Immature natural killer cell (primary cell): ENCODE measurements around the gene ZNF343. TPM values are rescaled to one million over a fixed set of nuclear protein-coding genes. Genes with fewer than 3 reads are reported as not detected.

Experiments used
- DNase-seq, 3 donors: peaks; one replicate each; pipeline ENCODE4 v3.0.0; 2022; ENCODE audit warnings: mixed read lengths in 1 of 3
- H3K27ac Mint-ChIP-seq, 6 donors: one replicate each; pipeline ENCODE4 v1.8.0; 2020; ENCODE audit warnings: mixed read lengths in 6 of 6, mild to moderate bottlenecking in 5 of 6, inconsistent platforms in 4 of 6, moderate library complexity in 3 of 6
- H3K27me3 Mint-ChIP-seq, 3 donors: one replicate each; pipeline ENCODE4 v1.8.0; 2020 to 2021; ENCODE audit warnings: low read depth in 3 of 3, mild to moderate bottlenecking in 3 of 3, mixed read lengths in 3 of 3, moderate library complexity in 3 of 3, inconsistent platforms in 1 of 3
- H3K36me3 Mint-ChIP-seq, 3 donors: one replicate each; pipeline ENCODE4 v1.8.0; 2020; ENCODE audit warnings: mixed read lengths in 3 of 3, inconsistent platforms in 2 of 3, mild to moderate bottlenecking in 2 of 3
- H3K4me1 Mint-ChIP-seq, 2 donors: one replicate each; pipeline ENCODE4 v1.8.0; 2020; ENCODE audit warnings: inconsistent platforms in 2 of 2, mild to moderate bottlenecking in 2 of 2, mixed read lengths in 2 of 2, moderate library complexity in 1 of 2
- H3K4me3 Mint-ChIP-seq, 5 donors: one replicate each; pipeline ENCODE4 v1.8.0; 2020; ENCODE audit warnings: mild to moderate bottlenecking in 5 of 5, mixed read lengths in 5 of 5, inconsistent platforms in 3 of 5, moderate library complexity in 3 of 5
- H3K9me3 Mint-ChIP-seq, 6 donors: one replicate each; pipeline ENCODE4 v1.8.0; 2020; ENCODE audit warnings: mild to moderate bottlenecking in 6 of 6, mixed read lengths in 6 of 6, inconsistent platforms in 4 of 6, moderate library complexity in 3 of 6
- polyA plus RNA-seq, 3 donors: library from polyadenylated mRNA; unstranded; fragments of 300-500 nt; fragmentation: Illumina TruSeq; gene quantifications; one replicate each; pipeline ENCODE4 v1.2.3, GENCODE V29; 2021

The ZNF343 gene
- polyA plus RNA-seq, 3 donors from 2014 or later = 2.7 to 5.1 TPM; not detected in 1

DNA sequence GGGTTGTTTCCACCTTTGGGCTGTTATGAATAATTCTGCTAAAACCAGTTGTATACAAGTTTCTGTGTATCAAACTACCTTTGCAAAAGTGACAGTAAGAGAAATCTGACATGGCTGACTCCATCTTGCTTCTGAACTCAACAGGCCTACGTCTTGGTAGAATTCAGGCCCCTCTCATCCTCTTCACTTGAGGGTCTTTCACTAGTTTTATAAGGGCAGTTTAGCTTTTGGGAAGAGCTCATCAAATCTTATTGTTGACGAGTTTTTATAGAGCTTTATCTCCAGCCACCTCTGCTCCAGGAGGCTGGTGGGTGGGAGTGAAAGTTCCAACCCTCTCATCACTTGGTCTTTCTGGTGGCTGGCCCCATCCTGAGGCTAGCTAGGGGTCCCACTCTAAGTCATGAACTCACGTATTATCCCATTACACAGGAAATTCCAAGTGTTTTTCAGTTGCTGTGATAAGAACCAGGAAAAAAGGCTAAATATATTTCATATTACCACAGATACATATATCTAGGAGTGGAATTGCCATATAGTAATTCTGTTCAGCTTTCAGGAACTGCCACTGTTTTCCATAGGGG is 49.7 kb downstream of the ZNF343 start:
- Mint-ChIP-seq H3K27ac (no peak overlapping the region), H3K4me3 (no peak overlapping the region), H3K27me3 (no peaks in the 10 kb centered on the region), H3K9me3 (no peaks in the 10 kb centered on the region), H3K4me1 (peaks cover 0 to 6% of the 10 kb centered on the region in 2 donors), H3K36me3 (peaks cover 16 to 46% (median 36%) of the 10 kb centered on the region in 3 donors)
- no peak for DNase-seq

DNA sequence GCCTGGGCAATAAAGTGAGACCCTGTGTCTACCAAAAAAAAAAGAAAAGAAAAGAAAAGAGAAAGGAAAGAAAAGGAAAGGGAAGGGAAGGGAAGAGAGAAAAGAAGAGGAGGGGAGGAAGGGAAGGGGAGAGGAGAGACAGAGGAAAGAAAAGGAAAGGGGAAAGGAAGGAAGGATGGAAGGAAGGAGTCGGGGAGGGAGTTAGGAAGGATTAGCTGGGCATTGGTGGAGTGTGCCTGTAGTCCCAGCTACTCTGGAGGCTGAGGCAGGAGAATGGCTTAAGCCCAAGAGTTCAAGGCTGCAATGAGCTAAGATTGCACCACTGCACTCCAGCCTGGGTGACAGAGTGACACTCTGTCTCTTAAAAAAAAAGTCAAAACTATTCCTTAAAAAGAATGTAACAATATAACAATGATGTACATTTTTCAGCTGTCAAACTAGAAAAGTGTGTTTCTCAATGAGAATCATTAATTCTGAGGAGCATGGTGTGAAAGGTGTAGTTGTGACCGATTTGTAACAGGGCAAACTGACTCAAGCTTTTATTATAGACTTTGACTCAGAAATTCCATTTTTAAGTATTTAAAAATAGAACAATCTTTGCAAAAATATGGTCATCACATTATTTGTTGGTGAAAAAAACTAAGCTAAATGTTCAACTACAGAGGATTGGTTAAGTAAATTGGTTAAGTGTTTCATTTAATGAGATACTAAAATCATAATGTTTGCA is 52.8 kb downstream of the ZNF343 start:
- Mint-ChIP-seq H3K27ac (peak overlapping the region in 1 of 6 donors; percentile 49), H3K4me1 (peaks cover 0 to 6% of the 10 kb centered on the region in 2 donors), H3K4me3 (no peak overlapping the region), H3K36me3 (peaks cover 8 to 23% (median 19%) of the 10 kb centered on the region in 3 donors), H3K9me3 (no peaks in the 10 kb centered on the region), H3K27me3 (no peaks in the 10 kb centered on the region)
- no peak for DNase-seq

DNA sequence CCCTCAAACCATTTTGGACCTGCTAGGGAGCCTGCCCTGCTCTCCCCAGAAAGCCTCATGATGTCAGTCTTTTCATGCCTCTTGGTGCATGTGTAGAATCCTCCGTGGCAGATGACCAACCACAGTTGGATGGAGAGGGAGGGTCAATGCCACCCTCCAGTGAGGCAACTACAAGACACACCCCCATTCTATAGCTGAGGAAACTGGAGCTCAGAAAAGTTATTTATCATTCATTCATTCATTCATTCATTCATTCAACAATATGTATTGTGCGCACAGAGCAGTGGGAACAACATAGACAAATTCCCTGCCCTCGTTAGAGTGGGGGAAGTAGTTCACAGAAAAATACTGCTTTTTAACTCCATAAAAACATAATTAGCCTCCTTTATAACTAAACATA is 54.9 kb downstream of the ZNF343 start:
- no peak overlapping the region for H3K27ac Mint-ChIP-seq
- H3K27me3 Mint-ChIP-seq = no peaks in the 10 kb centered on the region
- no peak for DNase-seq
- H3K4me1 Mint-ChIP-seq = peaks cover 7 to 22% of the 10 kb centered on the region in 2 donors
- H3K36me3 Mint-ChIP-seq = peaks cover 0 to 6% (median 2%) of the 10 kb centered on the region in 3 donors
- no peak overlapping the region for H3K4me3 Mint-ChIP-seq
- H3K9me3 Mint-ChIP-seq = no peaks in the 10 kb centered on the region

DNA sequence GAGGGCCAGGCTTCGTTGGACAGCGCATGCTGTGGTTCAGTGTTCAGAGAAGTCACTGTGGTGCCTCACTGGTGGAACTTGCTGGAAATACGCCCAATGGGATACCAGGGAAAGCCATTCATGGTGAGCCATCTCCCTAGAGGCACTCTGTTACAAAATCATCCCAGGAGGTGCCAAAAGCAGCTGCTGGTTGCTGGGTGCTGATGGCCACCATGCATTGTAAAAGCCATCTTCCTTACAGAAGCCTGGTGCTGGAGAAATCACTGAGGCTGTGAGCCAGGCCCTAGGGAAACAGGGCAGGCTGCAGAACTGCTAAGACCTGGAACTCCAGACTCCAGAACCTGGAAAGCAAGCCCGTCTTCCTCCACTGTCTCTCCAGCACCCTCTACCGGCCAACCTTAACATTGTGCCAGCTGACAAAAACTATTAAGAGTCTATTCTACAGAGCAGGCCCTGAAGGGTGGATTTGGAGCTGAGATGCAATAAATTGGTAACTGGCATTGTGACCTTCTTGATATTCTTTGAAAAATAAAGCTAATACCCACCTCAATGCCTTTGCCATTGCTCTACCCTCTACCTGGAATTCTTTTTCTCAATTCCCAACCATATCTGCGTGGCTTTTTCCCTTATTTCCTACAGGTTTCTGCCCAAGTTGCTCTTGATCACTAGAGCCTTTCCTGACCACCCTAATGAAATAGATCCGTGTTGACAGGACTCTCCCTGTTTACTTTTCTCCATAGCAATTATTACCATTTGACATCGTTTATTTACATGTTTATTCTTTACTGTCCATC is 56.6 kb downstream of the ZNF343 start:
- H3K9me3 Mint-ChIP-seq = no peaks in the 10 kb centered on the region
- no peaks in the 10 kb centered on the region for H3K27me3 Mint-ChIP-seq
- peak; percentile 31 to 50 (median 35) for DNase-seq
- no peak overlapping the region for H3K4me3 Mint-ChIP-seq
- peaks cover 0 to 3% (median 0%) of the 10 kb centered on the region in 3 donors for H3K36me3 Mint-ChIP-seq
- H3K27ac Mint-ChIP-seq = no peak overlapping the region
- H3K4me1 Mint-ChIP-seq = peaks cover 9 to 30% of the 10 kb centered on the region in 2 donors

DNA sequence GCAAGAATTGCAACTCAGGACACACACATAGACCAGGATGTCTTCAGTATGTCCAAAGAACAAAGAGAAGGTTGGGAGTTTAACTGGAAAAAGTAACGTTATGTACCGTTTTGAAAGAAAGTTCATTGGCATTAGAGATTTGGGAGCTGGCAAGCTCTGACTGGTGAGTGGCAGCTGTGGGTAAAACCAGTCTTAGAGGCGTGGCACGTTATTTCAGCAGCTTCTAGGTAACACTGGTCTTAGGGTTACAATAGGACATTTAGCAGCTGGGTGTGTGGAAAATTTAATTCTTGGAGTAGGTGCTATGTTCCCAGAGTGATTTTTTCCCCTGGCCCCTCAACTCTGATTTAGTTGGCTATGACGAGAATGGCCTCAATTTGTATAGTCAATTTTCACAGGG is 57.3 kb downstream of the ZNF343 start:
- H3K9me3 Mint-ChIP-seq = peaks cover 0 to 3% (median 0%) of the 10 kb centered on the region in 6 donors
- H3K27me3 Mint-ChIP-seq = no peaks in the 10 kb centered on the region
- no peak overlapping the region for H3K27ac Mint-ChIP-seq
- no peak for DNase-seq
- no peak overlapping the region for H3K4me3 Mint-ChIP-seq
- H3K4me1 Mint-ChIP-seq = peaks cover 9 to 30% of the 10 kb centered on the region in 2 donors
- H3K36me3 Mint-ChIP-seq = peaks cover 0 to 6% (median 0%) of the 10 kb centered on the region in 3 donors

DNA sequence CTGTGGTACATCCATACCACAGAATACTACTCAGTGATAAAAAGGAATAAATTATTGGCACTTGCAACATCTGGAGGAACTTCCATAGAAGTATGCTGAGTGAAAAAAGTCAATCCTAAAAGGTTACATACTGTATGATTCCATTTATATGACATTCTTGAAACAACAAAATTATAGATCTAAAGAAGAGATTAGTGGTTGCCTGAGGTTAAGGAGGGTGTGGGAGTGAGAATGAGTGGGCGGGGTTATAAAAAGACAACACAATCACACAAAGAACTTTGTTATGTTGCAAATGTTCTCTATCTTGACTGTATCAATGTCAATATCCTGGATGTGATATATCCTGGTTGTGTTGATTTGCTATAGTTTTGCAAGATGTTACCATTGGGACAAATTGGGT is 59.3 kb downstream of the ZNF343 start:
- peaks cover 0 to 3% (median 0%) of the 10 kb centered on the region in 6 donors for H3K9me3 Mint-ChIP-seq
- H3K4me1 Mint-ChIP-seq = peaks cover 9 to 24% of the 10 kb centered on the region in 2 donors
- no peak for DNase-seq
- H3K4me3 Mint-ChIP-seq = peak overlapping the region in 2 of 5 donors; percentile 21 to 42
- H3K36me3 Mint-ChIP-seq = peaks cover 0 to 10% (median 3%) of the 10 kb centered on the region in 3 donors
- peaks cover 0 to 3% (median 0%) of the 10 kb centered on the region in 3 donors for H3K27me3 Mint-ChIP-seq
- H3K27ac Mint-ChIP-seq = no peak overlapping the region

DNA sequence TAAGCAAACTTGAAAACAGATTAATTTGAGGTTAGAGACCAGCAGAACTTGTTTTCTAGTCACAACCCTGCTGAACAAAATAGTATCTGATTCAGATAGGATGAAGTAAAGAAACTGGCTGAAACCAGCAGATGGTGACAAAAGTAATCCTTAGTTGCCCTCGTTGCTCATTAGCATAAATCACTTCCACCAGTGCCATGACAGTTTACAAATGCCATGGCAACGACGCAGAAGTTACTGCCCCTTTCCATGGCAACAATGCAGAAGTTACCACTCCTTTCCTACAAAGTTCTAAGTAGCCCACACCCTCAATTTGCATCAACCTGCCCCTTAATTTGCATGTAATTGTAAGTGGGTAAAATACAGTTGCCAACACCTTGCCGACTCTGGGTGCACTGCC is 61.9 kb downstream of the ZNF343 start:
- Mint-ChIP-seq H3K4me1 (peaks cover 9 to 24% of the 10 kb centered on the region in 2 donors), H3K4me3 (no peak overlapping the region), H3K9me3 (peaks cover 0 to 3% (median 0%) of the 10 kb centered on the region in 6 donors), H3K27ac (no peak overlapping the region), H3K27me3 (peaks cover 2 to 4% (median 3%) of the 10 kb centered on the region in 3 donors), H3K36me3 (peaks cover 0 to 10% (median 3%) of the 10 kb centered on the region in 3 donors)
- DNase-seq = no peak

Other genes with a start within 250 kb of the ZNF343 start
- not detected for gene TGM3, start 212.9 kb downstream of the ZNF343 start, polyA plus RNA-seq
- not detected for gene TGM6, start 128.0 kb downstream of the ZNF343 start, polyA plus RNA-seq
- 100 to 1,000 TPM; 351 to 390 (median 365) TPM for gene SNRPB, start 38.1 kb downstream of the ZNF343 start, polyA plus RNA-seq
- under 1 TPM in 1 of 3 donors, not detected in 2; 0.22 TPM for gene TMC2, start 27.7 kb upstream of the ZNF343 start, polyA plus RNA-seq
- gene NOP56, start 143.7 kb upstream of the ZNF343 start, polyA plus RNA-seq = 10 to 100 TPM; 69.5 to 94.8 (median 71.2) TPM
- 100 to 1,000 TPM; 110 to 185 (median 133) TPM for gene IDH3B, start 155.3 kb upstream of the ZNF343 start, polyA plus RNA-seq
- 1 to 10 TPM; 1.3 to 1.8 (median 1.7) TPM for gene EBF4, start 183.9 kb upstream of the ZNF343 start, polyA plus RNA-seq